ENCODE results near the gene HAUS5. TPM values are rescaled to one million over a fixed set of nuclear protein-coding genes. Genes with fewer than 3 reads are reported as not detected.
"Not testable (repeated sequence)": the region's sequence is repeated elsewhere in the genome, so short reads cannot be mapped to it uniquely, and the experiment has no call there.

The HAUS5 gene
- total RNA-seq, 1 experiment from 2014 or later = 33.5 TPM

DNA sequence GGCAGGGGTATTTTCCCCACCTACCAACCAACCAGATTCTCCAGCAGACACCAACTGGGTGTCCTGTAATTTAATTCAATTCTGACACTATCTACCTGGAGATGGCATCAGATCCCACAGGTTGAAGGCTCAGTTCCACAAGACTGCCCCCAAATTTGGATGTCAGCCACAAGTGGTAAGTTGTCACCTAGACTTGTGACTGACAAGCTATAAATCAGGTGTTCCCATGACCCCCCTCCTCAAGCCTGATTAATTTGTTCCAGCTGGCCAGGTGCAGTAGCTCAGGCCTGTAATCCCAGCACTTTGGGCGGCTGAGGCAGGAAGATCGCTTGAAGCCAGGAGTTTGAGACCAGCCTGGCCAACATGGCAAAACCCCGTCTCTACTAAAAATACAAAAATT is 10.6 kb upstream of the HAUS5 start:
- no peak for DNase-seq (ENCODE audit: low spot score)
- Histone ChIP-seq H3K27ac (ENCODE audit: low read depth, low read length, poor library complexity, severe bottlenecking) (no peak overlapping the region), H3K36me3 (ENCODE audit: insufficient read depth, low read length, poor library complexity, severe bottlenecking) (no peaks in the 10 kb centered on the region), H3K9me3 (ENCODE audit: low read depth, low read length, poor library complexity, severe bottlenecking) (no peaks in the 10 kb centered on the region), H3K27me3 (replicated peaks; ENCODE audit: insufficient read depth, low read depth, low read length, poor library complexity) (no peaks in the 10 kb centered on the region), H3K4me1 (ENCODE audit: insufficient read depth, low read length, poor library complexity, severe bottlenecking) (no peaks in the 10 kb centered on the region), H3K4me3 (ENCODE audit: low read depth, low read length, poor library complexity, severe bottlenecking) (no peak overlapping the region)
- intact Hi-C loops (cut with micrococcal nuclease; ENCODE audit: unreplicated experiment) = no loop called here
- ChIA-PET CTCF (no interaction called here), POLR2A (ENCODE audit: low non-redundant PET) (no interaction called here)
- no TSS peak for BruUV-seq (replicated peaks)
- TF ChIP-seq, protein P1, sequence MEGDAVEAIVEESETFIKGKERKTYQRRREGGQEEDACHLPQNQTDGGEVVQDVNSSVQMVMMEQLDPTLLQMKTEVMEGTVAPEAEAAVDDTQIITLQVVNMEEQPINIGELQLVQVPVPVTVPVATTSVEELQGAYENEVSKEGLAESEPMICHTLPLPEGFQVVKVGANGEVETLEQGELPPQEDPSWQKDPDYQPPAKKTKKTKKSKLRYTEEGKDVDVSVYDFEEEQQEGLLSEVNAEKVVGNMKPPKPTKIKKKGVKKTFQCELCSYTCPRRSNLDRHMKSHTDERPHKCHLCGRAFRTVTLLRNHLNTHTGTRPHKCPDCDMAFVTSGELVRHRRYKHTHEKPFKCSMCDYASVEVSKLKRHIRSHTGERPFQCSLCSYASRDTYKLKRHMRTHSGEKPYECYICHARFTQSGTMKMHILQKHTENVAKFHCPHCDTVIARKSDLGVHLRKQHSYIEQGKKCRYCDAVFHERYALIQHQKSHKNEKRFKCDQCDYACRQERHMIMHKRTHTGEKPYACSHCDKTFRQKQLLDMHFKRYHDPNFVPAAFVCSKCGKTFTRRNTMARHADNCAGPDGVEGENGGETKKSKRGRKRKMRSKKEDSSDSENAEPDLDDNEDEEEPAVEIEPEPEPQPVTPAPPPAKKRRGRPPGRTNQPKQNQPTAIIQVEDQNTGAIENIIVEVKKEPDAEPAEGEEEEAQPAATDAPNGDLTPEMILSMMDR (conservative IDR thresholded peaks at IDR 0.05; ENCODE audit: low read depth, low read length) = no peak
- TF ChIP-seq EZH2 (IDR thresholded peaks at IDR 0.05; ENCODE audit: borderline replicate concordance, low read depth, low read length, poor library complexity, severe bottlenecking) = no peak

- H3K9me3 ChIP-seq (ENCODE audit: low read depth, low read length, poor library complexity, severe bottlenecking); CTCF ChIA-PET; POLR2A ChIA-PET (ENCODE audit: low non-redundant PET); H3K27me3 ChIP-seq (replicated peaks; ENCODE audit: insufficient read depth, low read depth, low read length, poor library complexity); DNase-seq (ENCODE audit: low spot score); H3K36me3 ChIP-seq (ENCODE audit: insufficient read depth, low read length, poor library complexity, severe bottlenecking); BruUV-seq (replicated peaks); H3K4me1 ChIP-seq (ENCODE audit: insufficient read depth, low read length, poor library complexity, severe bottlenecking); intact Hi-C loops (cut with micrococcal nuclease; ENCODE audit: unreplicated experiment); H3K4me3 ChIP-seq (ENCODE audit: low read depth, low read length, poor library complexity, severe bottlenecking); H3K27ac ChIP-seq (ENCODE audit: low read depth, low read length, poor library complexity, severe bottlenecking): not testable (repeated sequence)
Measured at GRCh38 chr19:35604436-35604835, 8.1 kb upstream of the HAUS5 start.

- CTCF ChIA-PET = not testable (repeated sequence)
Measured at GRCh38 chr19:35607170-35607569, 5.4 kb upstream of the HAUS5 start.

DNA sequence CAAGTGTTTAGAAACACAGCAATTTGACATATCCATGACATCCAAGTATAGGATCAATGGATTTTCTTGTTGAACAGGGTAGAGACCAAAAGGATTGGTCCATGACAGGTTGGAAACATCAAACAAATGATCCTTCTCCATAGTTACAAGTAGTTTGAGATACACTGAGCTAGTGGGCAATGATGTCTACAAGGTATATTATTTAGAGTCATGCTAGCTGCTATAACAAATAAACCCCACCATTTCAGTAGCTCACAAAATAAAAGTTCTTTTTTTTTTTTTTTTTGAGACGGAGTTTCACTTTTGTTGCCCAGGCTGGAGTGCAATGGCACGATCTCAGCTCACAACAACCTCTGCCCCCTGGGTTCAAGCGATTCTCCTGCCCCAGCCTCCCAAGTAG is 4.9 kb upstream of the HAUS5 start:
- Histone ChIP-seq H3K4me3 (ENCODE audit: low read depth, low read length, poor library complexity, severe bottlenecking) (no peak overlapping the region), H3K27ac (ENCODE audit: low read depth, low read length, poor library complexity, severe bottlenecking) (no peak overlapping the region), H3K9me3 (ENCODE audit: low read depth, low read length, poor library complexity, severe bottlenecking) (peaks cover 8% of the 10 kb centered on the region), H3K27me3 (replicated peaks; ENCODE audit: insufficient read depth, low read depth, low read length, poor library complexity) (no peaks in the 10 kb centered on the region), H3K36me3 (ENCODE audit: insufficient read depth, low read length, poor library complexity, severe bottlenecking) (no peaks in the 10 kb centered on the region), H3K4me1 (ENCODE audit: insufficient read depth, low read length, poor library complexity, severe bottlenecking) (no peaks in the 10 kb centered on the region)
- POLR2A ChIA-PET (ENCODE audit: low non-redundant PET) = no interaction called here
- TF ChIP-seq, protein P1 (conservative IDR thresholded peaks at IDR 0.05; ENCODE audit: low read depth, low read length) = no peak
- TF ChIP-seq EZH2 (IDR thresholded peaks at IDR 0.05; ENCODE audit: borderline replicate concordance, low read depth, low read length, poor library complexity, severe bottlenecking) = no peak
- CTCF ChIA-PET = no interaction called here
- no TSS peak for BruUV-seq (replicated peaks)
- DNase-seq (ENCODE audit: low spot score) = no peak
- intact Hi-C loops (cut with micrococcal nuclease; ENCODE audit: unreplicated experiment) = no loop called here

More at GRCh38 chr19:35607170-35607569, 5.4 kb upstream of the HAUS5 start:
- H3K4me1 ChIP-seq (ENCODE audit: insufficient read depth, low read length, poor library complexity, severe bottlenecking); BruUV-seq (replicated peaks); POLR2A ChIA-PET (ENCODE audit: low non-redundant PET); H3K27ac ChIP-seq (ENCODE audit: low read depth, low read length, poor library complexity, severe bottlenecking); intact Hi-C loops (cut with micrococcal nuclease; ENCODE audit: unreplicated experiment); H3K9me3 ChIP-seq (ENCODE audit: low read depth, low read length, poor library complexity, severe bottlenecking); H3K4me3 ChIP-seq (ENCODE audit: low read depth, low read length, poor library complexity, severe bottlenecking); H3K27me3 ChIP-seq (replicated peaks; ENCODE audit: insufficient read depth, low read depth, low read length, poor library complexity); H3K36me3 ChIP-seq (ENCODE audit: insufficient read depth, low read length, poor library complexity, severe bottlenecking); DNase-seq (ENCODE audit: low spot score): not testable (repeated sequence)
